GM20000 (cell line): Measurements from ENCODE around the gene SLC12A7.

Source experiments
- DNase-seq: peaks from one replicate; pipeline ENCODE4 v3.0.0; 2012; ENCODE audit warnings: low spot score
- CTCF ChIP-seq: IDR thresholded peaks from 2 replicates; pipeline ENCODE4 v1.5.1; 2012; ENCODE audit warnings: mild to moderate bottlenecking, control low read depth; ENCODE audit errors: extremely low read depth, missing control alignments

The SLC12A7 gene

GRCh38 chr5:1033606-1034420, 78.0 kb downstream of the SLC12A7 start:
- no peak for DNase-seq
- no peak for TF ChIP-seq CTCF

GRCh38 chr5:1033178-1033577, 78.7 kb downstream of the SLC12A7 start:
- no peak for DNase-seq
- no peak for TF ChIP-seq CTCF

GRCh38 chr5:1032551-1033027, 79.3 kb downstream of the SLC12A7 start:
- DNase-seq = no peak
- TF ChIP-seq CTCF = no peak

GRCh38 chr5:1032011-1032410, 79.9 kb downstream of the SLC12A7 start:
- TF ChIP-seq CTCF = no peak
- no peak for DNase-seq

GRCh38 chr5:1031306-1031959, 80.4 kb downstream of the SLC12A7 start:
- no peak for TF ChIP-seq CTCF
- DNase-seq = no peak

GRCh38 chr5:1030801-1031271, 81.0 kb downstream of the SLC12A7 start:
- TF ChIP-seq CTCF = no peak
- no peak for DNase-seq

- no peak for DNase-seq
- no peak for TF ChIP-seq CTCF
Measured at GRCh38 chr5:1029945-1030625, 81.8 kb downstream of the SLC12A7 start.
